NCI-H82 (cell line): Measurements from ENCODE around the gene DNAH3.
"Not testable (repeated sequence)": the region's sequence is repeated elsewhere in the genome, so short reads cannot be mapped to it uniquely, and the experiment has no call there.

Experiments used
- DNase-seq: peaks from one replicate; lab custom pipeline; 2025; lab: John Stamatoyannopoulos, UW

The DNAH3 gene

DNA sequence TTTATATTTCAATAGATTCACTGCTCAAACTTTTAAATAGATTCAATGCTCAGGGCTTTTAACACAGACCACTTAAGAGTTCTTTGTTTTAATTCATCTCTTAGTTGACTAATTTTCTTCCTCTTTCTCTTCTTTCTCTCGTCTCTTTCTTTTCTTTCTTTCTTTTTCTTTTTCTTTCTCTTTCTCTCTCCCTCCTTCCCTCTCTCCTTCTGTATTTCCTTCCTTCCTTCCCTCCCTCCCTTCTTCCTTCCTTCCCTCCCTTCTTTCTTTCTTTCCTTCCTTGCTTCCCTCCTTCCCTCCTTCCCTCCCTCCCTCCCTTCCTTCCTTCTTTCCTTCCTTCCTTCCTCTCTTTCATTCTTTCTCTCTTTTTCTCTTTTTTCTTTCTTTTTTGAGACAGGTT is 145.6 kb downstream of the DNAH3 start:
- DNase-seq: no peak

DNA sequence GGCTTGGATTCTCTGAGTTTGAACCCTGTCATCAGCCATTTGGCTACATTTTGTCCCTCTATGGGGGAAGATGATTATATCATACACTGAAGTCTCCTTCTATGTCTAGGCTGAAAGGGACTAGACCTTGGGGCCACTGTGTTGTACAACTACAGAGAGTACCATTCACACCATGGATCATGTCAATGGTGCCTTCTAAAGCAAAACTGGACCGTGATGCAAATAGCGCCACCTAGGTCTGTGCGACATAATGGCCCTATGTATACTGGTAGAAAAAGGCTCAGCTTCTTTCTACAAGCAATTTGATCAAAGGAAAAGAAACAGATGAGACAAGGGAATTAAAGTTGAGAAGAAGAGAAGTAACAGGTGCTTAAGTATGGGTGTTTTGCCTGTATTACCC is 149.4 kb downstream of the DNAH3 start:
- peak; percentile 61 for DNase-seq

DNA sequence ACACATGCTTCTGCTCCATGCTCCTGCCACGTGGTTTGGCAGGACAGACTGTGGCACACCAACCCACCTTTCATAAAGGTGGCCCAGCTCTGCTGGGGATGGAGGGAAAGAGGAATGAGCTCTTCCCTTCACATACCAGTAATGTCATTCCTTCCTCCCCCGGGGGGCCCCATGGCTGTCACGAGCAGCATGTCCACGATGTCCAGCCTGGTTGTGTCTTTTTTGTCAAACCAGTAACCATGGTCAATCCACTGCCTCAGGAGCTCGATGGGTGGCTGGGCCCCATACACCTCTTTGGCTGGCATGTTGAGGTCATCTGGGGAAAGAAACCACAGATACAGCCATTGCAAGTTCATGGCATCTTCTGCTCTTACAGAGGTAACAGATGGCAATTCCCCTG is 153.5 kb downstream of the DNAH3 start:
- DNase-seq: no peak

DNA sequence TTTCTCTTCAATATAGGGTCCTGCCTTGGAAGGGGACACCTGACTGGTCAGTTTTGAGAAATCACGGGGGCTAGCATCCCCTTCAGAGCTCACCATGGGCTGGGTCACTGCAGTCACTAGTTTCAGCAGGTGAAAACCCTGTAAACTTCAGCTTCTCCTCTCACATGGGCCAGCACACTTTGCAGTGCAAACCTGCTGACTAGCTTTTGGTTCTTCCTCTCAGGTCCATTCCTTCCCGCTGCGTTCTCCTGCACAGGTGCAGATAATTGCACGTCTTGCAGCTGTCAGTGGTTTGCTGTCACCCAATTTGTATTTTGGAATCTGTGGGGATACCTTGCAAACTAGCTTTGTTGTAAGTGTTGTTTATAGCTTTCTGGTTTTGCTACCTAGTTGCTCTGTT is 154.9 kb downstream of the DNAH3 start:
- no peak for DNase-seq

DNA sequence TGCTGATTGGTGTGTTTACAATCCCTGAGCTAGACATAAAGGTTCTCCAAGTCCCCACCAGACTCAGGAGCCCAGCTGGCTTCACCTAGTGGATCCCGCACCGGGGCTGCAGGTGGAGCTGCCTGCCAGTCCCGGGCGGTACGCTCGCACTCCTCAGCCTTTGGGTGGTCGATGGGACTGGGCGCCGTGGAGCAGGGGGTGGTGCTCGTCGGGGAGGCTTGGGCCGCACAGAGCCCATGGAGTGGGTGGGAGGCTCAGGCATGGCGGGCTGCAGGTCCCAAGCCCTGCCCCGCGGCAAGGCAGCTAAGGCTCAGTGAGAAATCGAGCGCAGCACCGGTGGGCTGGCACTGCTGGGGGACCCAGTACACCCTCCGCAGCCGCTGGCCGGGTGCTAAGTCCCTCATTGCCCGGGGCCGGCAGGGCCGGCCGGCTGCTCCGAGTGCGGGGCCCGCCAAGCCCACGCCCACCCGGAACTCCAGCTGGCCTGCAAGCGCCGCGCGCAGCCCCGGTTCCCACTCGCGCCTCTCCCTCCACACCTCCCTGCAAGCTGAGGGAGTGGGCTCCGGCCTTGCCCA is 161.1 kb downstream of the DNAH3 start:
- not testable (repeated sequence) for DNase-seq

DNA sequence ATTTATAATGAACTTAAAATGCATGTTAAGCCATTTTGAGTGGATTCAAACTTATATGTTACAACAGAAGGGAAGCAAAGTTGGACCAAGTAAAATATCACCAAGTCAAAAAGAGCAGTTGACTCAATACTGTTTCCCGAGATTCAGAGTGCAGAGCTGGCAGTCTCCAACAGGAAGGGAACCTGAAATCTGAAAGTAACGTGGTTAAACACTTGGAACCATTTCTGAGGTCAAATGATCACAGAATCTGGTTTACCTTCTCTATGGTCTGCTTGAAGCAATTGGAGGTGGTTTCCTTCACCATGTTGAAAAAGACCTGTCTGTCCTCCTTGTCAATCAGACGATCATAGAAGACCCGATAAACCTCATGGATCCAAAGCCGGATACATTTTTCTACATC is 163.6 kb downstream of the DNAH3 start:
- no peak for DNase-seq

DNA sequence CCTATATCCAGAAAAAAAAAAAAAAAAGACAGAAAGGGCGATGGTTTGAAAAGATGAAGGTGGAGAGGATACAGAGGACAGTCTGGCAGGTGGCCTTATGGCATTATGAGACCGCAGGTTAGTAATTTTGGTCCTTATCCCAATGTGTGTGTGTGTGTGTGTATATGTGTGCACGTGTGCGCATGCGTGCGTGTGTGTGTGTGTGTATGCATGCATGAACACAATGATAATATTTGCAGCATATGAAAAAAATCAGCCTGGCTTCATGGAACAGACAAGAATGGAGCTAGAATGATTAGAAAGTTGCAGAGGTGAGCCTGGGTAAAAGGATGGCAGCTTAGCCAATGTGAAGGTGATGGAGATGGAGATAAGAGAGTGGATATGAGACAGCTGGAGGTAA is 166.6 kb downstream of the DNAH3 start:
- no peak for DNase-seq

DNA sequence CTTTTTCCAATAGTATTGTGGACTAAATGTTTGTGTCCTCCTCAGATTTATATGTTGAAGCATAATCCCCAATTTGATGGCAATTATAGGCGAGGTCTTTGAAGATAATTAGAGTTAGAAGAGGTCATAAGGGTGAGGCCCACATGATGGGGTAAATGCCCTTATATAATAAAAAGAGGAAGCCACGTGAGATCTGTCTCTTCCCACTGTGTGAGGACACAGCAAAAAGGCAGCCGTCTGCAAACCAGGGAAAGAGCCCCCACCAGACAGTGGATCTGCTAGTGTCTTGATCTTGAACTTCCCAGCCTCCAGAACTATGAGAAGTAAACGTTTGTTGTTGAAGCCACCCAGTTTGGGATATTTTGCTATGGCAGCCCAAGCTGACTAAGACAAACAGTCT is 174.1 kb downstream of the DNAH3 start:
- DNase-seq: no peak

DNA sequence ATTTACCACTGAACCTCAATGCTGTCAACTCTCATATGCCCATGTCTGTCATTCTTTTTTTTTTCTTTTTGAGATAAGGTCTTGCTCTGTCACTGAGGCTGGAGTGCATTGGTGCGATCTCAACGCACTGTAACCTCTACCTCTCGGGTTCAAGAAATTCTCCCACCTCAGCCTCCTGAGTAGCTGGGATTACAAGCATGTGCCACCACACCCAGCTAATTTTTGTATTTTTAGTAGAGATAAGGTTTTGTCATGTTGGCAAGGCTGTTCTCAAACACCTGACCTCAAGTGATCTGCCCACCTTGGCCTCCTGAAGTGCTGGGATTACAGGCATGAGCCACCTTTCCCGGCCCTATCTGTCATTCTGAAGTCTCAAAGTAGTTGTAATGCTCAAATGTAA is 177.4 kb downstream of the DNAH3 start:
- not testable (repeated sequence) for DNase-seq

DNA sequence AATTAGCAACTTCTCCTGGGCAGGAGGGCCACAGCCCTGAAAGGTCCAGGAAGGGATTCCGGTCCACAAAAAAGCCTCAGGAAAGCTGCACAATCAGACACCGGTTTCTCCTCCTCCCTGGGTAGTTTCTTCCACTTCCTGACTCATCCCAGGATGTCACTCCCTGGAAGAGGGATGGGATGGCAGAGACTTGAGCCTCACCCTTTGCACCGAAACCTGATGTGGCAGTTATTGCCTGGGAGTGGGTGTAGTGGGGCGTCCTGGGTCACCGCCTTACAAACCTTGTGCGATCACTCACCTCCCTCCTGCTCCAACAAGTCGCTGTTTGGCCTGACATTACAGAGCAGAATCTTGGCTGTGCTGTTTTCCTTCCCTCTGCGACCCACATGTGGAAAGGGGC is 179.2 kb downstream of the DNAH3 start:
- DNase-seq: no peak

DNA sequence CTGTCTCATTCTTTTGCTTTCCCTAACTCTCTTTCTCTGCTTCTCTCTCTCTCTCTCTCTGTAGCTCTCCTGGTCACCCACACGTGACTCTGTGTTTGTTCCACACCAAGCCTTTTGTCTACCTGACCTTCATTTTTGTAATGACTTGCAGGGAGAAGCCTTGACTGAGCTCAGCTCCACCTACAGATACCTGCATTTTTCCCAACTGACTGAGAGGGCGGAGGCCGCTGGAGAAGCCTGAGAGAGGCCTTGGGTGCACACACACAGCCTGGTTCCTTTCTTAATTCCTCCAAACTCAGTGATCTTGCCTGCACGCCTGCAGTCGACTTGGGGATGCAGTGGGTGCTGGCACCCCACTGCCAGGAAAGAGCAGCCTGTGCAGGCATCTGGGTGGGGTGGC is 181.3 kb downstream of the DNAH3 start:
- DNase-seq: no peak

DNA sequence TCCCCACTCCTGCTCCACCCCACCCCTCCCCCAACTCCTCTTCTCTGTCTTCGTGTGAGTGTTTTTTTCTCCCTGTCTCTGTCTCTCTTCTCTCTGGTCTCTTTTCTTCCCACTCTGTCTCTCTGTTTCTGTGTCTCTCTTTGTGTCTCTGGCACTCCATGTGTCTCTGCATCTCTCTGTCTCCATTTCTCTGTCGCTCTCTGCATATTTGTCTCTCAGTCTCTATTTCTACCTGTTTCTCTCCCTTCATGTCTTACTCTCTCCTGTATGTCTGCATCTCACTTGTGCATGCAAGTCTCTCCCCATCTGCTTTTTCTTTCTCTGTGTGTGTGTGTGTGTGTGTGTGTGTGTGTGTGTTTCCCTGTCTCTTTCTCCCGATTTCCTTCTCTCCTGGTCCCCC is 181.9 kb downstream of the DNAH3 start:
- no peak for DNase-seq

DNA sequence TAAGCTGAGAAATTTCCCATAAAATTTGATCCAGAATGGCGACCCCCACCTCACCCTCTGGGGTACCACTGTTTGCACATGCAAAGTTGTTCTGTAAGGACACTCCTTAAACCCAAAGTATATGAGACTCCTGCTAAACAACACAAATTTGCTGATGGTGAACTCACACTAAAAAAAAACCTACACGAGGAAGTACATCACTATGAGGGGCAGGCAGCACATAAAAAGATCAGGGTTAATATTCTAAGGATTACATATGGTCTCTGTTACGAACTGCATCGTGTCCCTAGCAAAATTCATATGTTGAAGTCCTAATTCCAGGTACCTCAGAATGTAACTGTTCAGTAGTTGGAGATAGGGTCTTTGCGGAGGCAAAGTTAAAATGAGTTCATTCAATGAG is 189.7 kb downstream of the DNAH3 start:
- no peak for DNase-seq

DNA sequence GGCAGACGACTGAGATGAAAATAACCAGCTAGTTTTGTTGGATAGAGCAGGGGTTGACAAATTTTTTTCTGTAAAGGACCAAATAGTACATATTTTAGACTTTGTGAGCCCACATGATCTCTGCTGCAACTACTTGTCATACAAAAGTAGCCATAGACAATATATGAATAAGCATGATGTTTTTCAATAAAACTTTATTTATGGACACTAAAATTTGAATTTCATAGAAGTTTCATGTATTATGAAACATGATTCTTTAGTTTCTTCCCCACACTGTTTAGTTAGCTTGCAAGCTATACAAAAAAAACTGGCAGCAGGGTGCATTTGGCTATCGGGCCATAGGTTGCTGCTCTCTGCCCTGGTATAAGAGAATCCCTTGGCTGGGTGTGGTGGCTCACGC is 193.5 kb downstream of the DNAH3 start:
- no peak for DNase-seq

DNA sequence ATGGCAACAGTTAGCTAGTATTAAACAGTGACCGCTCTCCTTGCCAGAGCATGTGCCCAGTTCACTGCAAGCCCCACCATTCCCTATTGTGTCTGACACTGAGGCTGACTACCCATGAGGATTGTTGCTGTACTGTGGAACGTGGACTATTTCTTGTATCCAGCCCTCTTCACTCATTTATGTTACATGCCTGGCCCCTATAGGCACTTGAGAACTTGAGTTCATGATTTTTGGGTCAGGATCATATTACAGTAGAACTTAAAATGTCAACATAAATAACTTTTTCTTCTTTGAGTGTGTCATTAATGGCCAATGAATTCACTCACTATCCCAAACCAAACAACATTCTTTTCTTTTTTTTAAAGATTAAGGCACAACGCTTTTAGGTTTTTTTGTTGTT is 194.3 kb downstream of the DNAH3 start:
- no peak for DNase-seq

DNA sequence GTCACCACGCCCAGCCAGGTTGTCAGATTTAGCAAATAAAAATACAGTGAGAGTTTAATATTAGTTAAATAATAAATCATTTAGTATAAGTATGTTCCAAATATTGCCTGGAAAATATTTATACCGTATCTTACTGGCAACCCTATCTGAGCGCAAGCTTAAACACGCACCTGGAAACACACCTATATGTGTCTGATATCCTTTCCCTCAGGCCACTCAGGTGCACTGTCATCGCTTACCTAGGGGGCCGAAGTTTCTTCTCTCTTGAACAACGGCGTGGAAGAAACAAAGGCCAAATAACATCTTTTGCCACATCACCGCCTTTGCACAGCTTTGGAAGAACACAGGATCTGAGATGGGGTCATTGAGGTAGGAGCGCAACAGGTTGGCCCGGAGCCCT is 196.1 kb downstream of the DNAH3 start:
- DNase-seq: no peak

DNA sequence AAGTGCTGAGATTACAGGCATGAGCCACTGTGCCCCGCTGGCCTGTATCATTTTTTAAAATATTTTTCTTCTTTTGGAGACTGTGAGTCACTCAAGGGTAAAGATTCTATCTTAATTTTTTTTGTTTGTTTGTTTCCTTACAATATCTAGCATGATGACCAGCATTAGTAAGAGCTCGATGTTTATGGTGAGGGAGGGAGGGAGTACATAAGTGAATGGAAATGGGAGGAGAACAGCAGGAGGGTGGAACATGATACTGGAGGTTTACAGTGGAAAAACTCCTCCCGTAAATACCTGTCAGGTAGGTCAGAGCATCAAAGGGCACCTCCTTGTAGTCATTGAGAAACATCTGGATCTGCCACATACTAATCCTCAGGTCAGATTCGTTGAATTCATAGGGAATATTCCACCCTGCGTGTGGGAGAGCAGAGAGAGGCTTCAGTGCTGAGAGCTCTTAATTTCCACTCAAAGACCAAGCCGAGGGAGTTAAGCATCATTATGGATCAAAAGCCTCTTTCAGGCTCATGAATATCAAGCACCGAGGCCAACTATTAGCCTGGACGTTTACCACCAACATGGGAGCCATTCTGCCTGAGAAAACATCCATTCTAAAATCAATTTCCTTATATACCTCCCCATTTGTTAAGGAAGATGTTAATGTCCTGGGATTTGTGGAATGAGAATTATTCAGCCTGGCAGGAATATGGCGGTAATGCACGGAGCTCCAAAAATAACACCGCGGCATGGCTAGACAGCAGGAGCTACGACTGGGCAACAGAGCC is 198.3 kb downstream of the DNAH3 start:
- no peak for DNase-seq

DNA sequence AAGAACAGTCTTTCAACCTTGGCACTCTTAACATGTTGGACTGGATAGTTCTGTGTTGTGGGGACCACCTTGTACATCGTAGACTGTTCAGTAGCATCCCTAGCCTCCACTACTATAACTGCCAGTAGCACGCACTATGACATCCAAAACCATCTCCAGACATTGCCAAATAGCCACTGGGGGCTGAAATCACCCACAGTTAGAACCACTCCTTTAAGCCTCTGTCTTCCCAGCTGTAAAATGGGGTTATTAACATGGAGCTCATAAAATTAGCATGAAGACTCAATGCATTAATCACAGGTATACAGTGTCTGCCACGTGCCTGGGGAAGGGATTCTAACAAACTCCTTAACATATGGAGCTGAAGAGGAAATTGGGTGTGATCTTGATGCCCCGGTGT is 200.4 kb downstream of the DNAH3 start:
- DNase-seq: no peak

DNA sequence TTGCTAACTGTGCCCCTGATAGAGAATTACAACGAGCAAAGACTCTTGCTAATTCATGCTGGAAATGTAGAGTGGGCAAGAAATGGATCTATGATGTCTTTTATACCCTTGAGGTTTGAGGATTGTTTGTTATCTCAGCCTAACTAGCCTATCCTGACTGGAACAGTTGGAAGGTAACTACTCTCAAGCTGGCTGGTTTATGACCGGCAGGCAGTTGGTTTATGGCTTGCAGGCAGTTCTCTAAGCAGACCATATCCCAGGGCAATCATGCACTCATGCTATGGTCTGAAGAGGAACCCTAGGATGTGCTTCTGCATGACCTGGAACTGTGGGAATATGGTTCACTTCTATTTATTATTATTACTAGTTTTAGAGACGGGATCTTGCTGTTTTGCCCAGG is 201.0 kb downstream of the DNAH3 start:
- DNase-seq: no peak

DNA sequence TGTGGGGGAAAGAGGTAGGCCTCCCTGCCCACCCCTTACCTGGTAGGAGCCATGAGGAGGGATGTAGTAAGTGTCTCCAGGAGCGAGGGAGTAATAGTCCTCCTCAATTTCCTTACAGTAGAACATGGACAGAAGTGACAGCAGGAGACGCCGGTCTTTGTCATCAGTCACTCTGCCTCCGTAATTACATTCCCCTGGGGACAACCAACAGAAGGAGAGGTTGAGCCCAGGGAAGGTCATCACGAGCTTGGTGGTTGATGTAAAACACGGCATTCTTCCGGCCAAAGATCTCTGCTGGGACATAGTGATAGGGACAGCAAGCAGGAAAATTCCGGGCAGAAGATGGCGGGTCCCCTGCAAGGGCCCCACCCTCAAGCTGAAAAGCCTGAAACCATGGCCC is 202.2 kb downstream of the DNAH3 start:
- peak; percentile 59 for DNase-seq

DNA sequence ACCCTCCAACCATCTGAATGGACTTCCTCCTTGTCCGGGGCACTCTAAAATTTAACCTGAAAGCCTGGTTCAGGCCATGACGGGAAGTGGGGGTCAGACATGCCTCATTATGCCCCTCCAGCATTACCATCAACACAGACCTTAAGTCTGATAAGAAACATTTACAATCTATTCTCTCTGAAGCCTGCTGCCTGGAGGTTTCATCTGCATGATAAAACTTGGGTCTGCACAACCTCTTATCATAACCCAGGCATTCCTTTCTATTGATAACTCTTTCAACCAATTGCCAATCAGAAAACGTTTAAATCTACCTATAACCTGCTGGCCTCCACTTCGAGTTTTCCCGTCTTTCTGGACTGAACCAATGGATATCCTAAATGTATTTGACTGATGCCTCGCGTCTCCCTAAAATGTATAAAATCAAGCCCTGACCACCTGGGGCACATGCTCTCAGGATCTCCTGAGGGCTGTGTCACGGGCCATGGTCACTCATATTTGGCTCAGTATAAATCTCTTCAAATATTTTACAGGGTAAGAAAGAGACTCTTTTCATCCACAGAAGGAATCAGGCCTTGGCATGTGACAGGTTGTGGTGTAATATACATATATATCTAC is 204.5 kb downstream of the DNAH3 start:
- no peak for DNase-seq

DNA sequence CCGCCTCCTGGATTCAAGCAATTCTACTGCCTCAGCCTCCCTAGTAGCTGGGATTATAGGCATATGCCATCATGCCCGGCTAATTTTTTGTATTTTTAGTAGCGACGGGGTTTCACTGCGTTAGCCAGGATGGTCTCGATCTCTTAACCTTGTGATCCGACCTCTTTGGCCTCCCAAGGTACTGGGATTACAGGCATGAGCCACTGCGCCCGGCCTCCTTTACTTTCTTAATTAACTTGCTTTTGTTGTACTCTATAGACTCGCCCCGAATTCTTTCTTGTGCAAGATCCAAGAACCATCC is 205.1 kb downstream of the DNAH3 start:
- DNase-seq: not testable (repeated sequence)

DNA sequence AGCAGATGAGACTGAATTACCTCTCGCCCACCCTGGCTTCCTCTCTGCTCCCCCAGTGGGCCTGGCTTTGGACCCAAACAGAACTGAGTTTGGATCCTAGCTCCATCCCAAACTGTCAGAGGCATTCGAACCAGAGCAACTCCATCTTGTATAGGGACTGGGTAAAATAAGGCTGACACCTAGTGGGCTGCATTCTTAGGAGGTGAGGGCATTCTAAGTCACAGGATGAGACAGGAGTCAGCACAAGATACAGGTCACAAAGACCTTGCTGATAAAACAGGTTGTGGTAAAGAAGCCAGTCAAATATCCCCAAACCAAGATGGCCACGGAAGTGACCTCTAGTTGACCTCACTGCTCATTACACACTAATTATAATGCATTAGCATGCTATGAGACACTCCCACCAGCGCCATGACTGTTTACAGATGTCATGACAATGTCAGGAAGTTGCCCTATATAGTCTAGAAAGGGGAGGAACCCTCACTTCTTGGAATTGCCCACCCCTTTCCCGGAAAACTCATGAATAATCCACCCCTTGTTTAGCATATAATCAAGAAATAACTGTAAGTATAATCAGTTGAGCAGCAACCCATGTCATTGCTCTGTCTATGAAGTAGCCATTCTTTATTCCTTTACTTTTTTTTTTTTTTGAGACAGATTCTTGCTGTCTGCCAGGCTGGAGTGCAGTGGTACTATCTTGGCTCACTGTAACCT is 205.6 kb downstream of the DNAH3 start:
- peak; percentile 10 for DNase-seq
